Transverse colon (tissue), 4 donors: Measurements from ENCODE around the gene OTOGL.

Experiments used
- EP300 ChIP-seq: sonication (generic); formaldehyde crosslinking; IDR thresholded peaks from one replicate; pipeline ENCODE4 v1.6.1; 2017; ENCODE audit warnings: antibody characterized with exemption, low read depth
- POLR2A ChIP-seq: fragments of 450-650 bp; IDR thresholded peaks from one replicate; pipeline ENCODE4 v1.6.1; 2016; ENCODE audit warnings: antibody characterized with exemption, mild to moderate bottlenecking, moderate library complexity
- POLR2AphosphoS5 ChIP-seq, 3 donors: sonication (generic); formaldehyde crosslinking; IDR thresholded peaks; one replicate each; pipeline ENCODE4 v1.6.1; 2016; ENCODE audit warnings: antibody characterized with exemption in 3 of 3
- TF ChIP-seq, protein P1 (sequence below), 5 experiments: fragments of 200-600 bp in 3 of 5; fragments of 450-650 bp in 2 of 5; sonication (generic) in 3 of 5; IDR thresholded peaks; 1 replicate in 2 of 5; 2 replicates in 3 of 5; pipeline ENCODE4 v1.5.1; 2016 to 2017; ENCODE audit warnings: antibody characterized with exemption in 5 of 5, inconsistent platforms in 3 of 5, mild to moderate bottlenecking in 2 of 5, moderate library complexity in 1 of 5

DNA sequence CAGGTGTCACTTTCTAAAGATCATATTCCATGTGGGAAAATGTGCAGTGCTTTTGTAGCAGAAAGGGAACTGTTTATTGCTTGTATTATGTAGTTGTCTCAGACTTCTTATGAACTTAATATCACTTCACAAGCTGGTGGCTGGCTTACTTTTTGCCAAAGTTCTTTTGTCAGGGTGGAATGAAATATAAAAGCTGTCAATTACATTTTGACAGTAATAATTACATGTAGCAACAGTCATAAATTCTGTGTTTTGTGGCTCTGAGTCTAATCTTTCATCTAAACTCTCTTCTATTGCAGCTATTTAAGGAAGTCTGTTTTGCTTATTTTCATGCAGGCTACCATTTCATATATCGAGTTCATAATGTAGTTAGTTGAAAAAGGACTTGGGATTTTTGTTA is 106.6 kb downstream of the OTOGL start:
- TF ChIP-seq EP300 (no peak), POLR2A (no peak), POLR2AphosphoS5 (IDR thresholded peaks at IDR 0.05) (no peak)
- TF ChIP-seq, protein P1, sequence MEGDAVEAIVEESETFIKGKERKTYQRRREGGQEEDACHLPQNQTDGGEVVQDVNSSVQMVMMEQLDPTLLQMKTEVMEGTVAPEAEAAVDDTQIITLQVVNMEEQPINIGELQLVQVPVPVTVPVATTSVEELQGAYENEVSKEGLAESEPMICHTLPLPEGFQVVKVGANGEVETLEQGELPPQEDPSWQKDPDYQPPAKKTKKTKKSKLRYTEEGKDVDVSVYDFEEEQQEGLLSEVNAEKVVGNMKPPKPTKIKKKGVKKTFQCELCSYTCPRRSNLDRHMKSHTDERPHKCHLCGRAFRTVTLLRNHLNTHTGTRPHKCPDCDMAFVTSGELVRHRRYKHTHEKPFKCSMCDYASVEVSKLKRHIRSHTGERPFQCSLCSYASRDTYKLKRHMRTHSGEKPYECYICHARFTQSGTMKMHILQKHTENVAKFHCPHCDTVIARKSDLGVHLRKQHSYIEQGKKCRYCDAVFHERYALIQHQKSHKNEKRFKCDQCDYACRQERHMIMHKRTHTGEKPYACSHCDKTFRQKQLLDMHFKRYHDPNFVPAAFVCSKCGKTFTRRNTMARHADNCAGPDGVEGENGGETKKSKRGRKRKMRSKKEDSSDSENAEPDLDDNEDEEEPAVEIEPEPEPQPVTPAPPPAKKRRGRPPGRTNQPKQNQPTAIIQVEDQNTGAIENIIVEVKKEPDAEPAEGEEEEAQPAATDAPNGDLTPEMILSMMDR (IDR thresholded peaks at IDR 0.05): no peak
